ENCODE results near the gene BCKDK.

Gene BCKDK

DNA sequence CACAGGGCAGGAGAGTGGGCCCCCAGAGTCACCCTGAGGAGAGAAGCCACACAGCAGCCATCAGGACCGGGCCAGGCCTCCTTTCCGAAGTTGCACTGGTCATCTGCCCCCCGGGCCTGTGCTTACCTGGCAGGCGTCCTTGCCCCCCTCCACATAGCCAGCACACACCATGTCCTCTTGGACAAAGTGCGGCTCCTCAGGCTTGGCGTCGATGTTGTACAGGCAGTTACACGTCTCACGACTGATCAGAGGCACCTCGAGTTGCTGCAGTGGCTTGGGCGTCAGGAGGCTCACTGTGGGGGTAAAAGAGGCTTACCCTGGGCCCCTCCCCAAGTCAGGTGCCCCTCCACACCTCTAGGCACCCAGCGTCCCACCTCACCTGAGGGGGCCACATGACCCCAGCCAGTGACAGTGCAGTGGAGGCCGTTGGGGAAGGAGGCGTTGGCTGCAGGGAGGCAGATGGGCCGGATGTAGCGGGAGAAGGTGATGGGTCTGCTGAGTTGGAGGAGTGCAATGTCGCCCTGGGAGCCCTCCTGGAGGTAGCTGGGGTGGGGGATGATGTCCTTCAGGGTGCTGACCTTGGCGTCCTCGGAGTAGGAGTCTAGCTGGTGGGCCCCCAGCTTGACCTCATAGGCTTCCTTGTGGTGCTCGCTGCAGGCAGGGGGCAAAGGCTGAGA lies 24.3 kb downstream of the BCKDK start:
- TF ChIP-seq, protein P1, sequence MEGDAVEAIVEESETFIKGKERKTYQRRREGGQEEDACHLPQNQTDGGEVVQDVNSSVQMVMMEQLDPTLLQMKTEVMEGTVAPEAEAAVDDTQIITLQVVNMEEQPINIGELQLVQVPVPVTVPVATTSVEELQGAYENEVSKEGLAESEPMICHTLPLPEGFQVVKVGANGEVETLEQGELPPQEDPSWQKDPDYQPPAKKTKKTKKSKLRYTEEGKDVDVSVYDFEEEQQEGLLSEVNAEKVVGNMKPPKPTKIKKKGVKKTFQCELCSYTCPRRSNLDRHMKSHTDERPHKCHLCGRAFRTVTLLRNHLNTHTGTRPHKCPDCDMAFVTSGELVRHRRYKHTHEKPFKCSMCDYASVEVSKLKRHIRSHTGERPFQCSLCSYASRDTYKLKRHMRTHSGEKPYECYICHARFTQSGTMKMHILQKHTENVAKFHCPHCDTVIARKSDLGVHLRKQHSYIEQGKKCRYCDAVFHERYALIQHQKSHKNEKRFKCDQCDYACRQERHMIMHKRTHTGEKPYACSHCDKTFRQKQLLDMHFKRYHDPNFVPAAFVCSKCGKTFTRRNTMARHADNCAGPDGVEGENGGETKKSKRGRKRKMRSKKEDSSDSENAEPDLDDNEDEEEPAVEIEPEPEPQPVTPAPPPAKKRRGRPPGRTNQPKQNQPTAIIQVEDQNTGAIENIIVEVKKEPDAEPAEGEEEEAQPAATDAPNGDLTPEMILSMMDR (IDR thresholded peaks at IDR 0.05; ENCODE audit: low read depth, low read length, poor library complexity, severe bottlenecking) = no peak
- TF ChIP-seq EZH2phosphoT487 (IDR thresholded peaks at IDR 0.05; ENCODE audit: borderline replicate concordance, low read length) = no peak
- H3K4me2 ChIP-seq (ENCODE audit: low read length) = no peak overlapping the region
- H3K9me3 ChIP-seq (ENCODE audit: control insufficient read depth, insufficient read depth, low read length) = no peaks in the 10 kb centered on the region
- H3K4me3 ChIP-seq (ENCODE audit: low read length) = no peak overlapping the region
- no peaks in the 10 kb centered on the region for H3K9me2 ChIP-seq (replicated peaks; ENCODE audit: control insufficient read depth, low read length)
- no peaks in the 10 kb centered on the region for H3K79me2 ChIP-seq (ENCODE audit: control insufficient read depth, low read length)
- H3K27me3 ChIP-seq (ENCODE audit: control insufficient read depth, low read length) = no peaks in the 10 kb centered on the region
- no peaks in the 10 kb centered on the region for H3K4me1 ChIP-seq (ENCODE audit: control insufficient read depth, low read length)
- H3F3A ChIP-seq (ENCODE audit: control insufficient read depth, insufficient read depth) = no peaks in the 10 kb centered on the region
- peaks cover 12% of the 10 kb centered on the region for H3K36me3 ChIP-seq (ENCODE audit: control insufficient read depth, low read length)
- no peaks in the 10 kb centered on the region for H4K20me1 ChIP-seq (ENCODE audit: control insufficient read depth, insufficient read depth, low read depth, low read length)
- no peak overlapping the region for H3K27ac ChIP-seq (ENCODE audit: low read depth, low read length)

DNA sequence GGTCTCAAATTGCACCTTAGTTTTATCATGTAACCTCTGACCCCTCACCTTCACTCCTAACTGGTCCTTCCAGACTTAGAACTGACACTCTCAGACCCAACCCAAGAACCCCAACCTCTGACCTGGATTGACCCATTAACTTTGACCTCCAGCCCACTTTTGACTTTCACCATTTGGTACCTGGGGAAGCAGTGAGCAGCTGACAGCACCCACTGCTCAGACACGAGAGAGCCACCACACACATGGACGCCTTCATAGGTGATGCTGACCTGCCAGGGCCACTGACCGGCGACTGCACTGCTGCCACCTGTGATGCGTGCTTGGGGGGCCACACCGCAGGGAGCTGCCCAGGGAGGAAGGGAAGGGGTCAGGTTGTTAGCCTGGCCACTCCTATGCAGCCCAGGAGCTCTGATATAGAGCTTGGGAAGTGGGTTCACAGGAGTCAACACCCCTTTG lies 24.9 kb downstream of the BCKDK start:
- Histone ChIP-seq H3K9me2 (replicated peaks; ENCODE audit: control insufficient read depth, low read length) (no peaks in the 10 kb centered on the region), H3F3A (ENCODE audit: control insufficient read depth, insufficient read depth) (no peaks in the 10 kb centered on the region), H3K36me3 (ENCODE audit: control insufficient read depth, low read length) (peaks cover 12% of the 10 kb centered on the region), H3K4me1 (ENCODE audit: control insufficient read depth, low read length) (no peaks in the 10 kb centered on the region), H3K4me3 (ENCODE audit: low read length) (no peak overlapping the region), H3K27ac (ENCODE audit: low read depth, low read length) (no peak overlapping the region), H3K79me2 (ENCODE audit: control insufficient read depth, low read length) (no peaks in the 10 kb centered on the region), H3K27me3 (ENCODE audit: control insufficient read depth, low read length) (no peaks in the 10 kb centered on the region), H3K4me2 (ENCODE audit: low read length) (no peak overlapping the region), H4K20me1 (ENCODE audit: control insufficient read depth, insufficient read depth, low read depth, low read length) (no peaks in the 10 kb centered on the region), H3K9me3 (ENCODE audit: control insufficient read depth, insufficient read depth, low read length) (no peaks in the 10 kb centered on the region)
- TF ChIP-seq EZH2phosphoT487 (IDR thresholded peaks at IDR 0.05; ENCODE audit: borderline replicate concordance, low read length) = no peak
- TF ChIP-seq, protein P1 (IDR thresholded peaks at IDR 0.05; ENCODE audit: low read depth, low read length, poor library complexity, severe bottlenecking) = no peak

GRCh38 chr16:31134091-31134571 lies 25.9 kb downstream of the BCKDK start:
- Histone ChIP-seq H3K4me3 (ENCODE audit: low read length) (no peak overlapping the region), H3K4me2 (ENCODE audit: low read length) (no peak overlapping the region), H3K4me1 (ENCODE audit: control insufficient read depth, low read length) (no peaks in the 10 kb centered on the region)

More at GRCh38 chr16:31134091-31134571, 25.9 kb downstream of the BCKDK start:
- TF ChIP-seq EZH2phosphoT487 (IDR thresholded peaks at IDR 0.05; ENCODE audit: borderline replicate concordance, low read length) = no peak
- TF ChIP-seq, protein P1 (IDR thresholded peaks at IDR 0.05; ENCODE audit: low read depth, low read length, poor library complexity, severe bottlenecking) = no peak
- Histone ChIP-seq H3F3A (ENCODE audit: control insufficient read depth, insufficient read depth) (no peaks in the 10 kb centered on the region), H3K79me2 (ENCODE audit: control insufficient read depth, low read length) (no peaks in the 10 kb centered on the region), H3K9me2 (replicated peaks; ENCODE audit: control insufficient read depth, low read length) (no peaks in the 10 kb centered on the region), H4K20me1 (ENCODE audit: control insufficient read depth, insufficient read depth, low read depth, low read length) (no peaks in the 10 kb centered on the region), H3K36me3 (ENCODE audit: control insufficient read depth, low read length) (peaks cover 12% of the 10 kb centered on the region), H3K27me3 (ENCODE audit: control insufficient read depth, low read length) (no peaks in the 10 kb centered on the region), H3K27ac (ENCODE audit: low read depth, low read length) (no peak overlapping the region), H3K9me3 (ENCODE audit: control insufficient read depth, insufficient read depth, low read length) (no peaks in the 10 kb centered on the region)
